Calu3 (cell line): Measurements from ENCODE around the gene NOX1. TPM values are rescaled to one million over a fixed set of nuclear protein-coding genes. Genes with fewer than 3 reads are reported as not detected.

ENCODE experiments used
- BruUV-seq: library from RNA; stranded (reverse); fragments of 400-500 nt; replicated peaks from 2 replicates; lab custom pipeline; 2021; lab: Mats Ljungman, UMichigan
- CTCF ChIA-PET: fragments of 300-600 bp; sonication (Branson Sonifier 250); formaldehyde crosslinking; loops from one replicate; lab custom pipeline; 2022; ENCODE audit warnings: antibody characterized with exemption; lab: Charles Lee
- DNase-seq: peaks from one replicate; pipeline ENCODE4 v3.0.0; 2022
- H3K27ac Mint-ChIP-seq: one replicate; pipeline ENCODE4 v1.8.0; 2022; ENCODE audit warnings: mixed read lengths; ENCODE audit not compliant: unreplicated experiment
- H3K27me3 Mint-ChIP-seq: one replicate; pipeline ENCODE4 v1.8.0; 2022; ENCODE audit warnings: mixed read lengths; ENCODE audit not compliant: unreplicated experiment
- H3K36me3 Mint-ChIP-seq: one replicate; pipeline ENCODE4 v1.8.0; 2022; ENCODE audit warnings: mild to moderate bottlenecking, moderate library complexity, mixed read lengths; ENCODE audit not compliant: insufficient read depth, unreplicated experiment
- H3K4me1 Mint-ChIP-seq: one replicate; pipeline ENCODE4 v1.8.0; 2022; ENCODE audit warnings: mild to moderate bottlenecking, low read depth, mixed read lengths; ENCODE audit not compliant: unreplicated experiment
- H3K4me3 Mint-ChIP-seq: one replicate; pipeline ENCODE4 v1.8.0; 2022; ENCODE audit warnings: mild to moderate bottlenecking, low read depth, moderate library complexity, mixed read lengths; ENCODE audit not compliant: unreplicated experiment
- H3K9me3 Mint-ChIP-seq: one replicate; pipeline ENCODE4 v1.8.0; 2022; ENCODE audit warnings: low read depth, mixed read lengths; ENCODE audit not compliant: unreplicated experiment
- CTCF ChIP-seq: fragments of 200-600 bp; IDR thresholded peaks from one replicate; pipeline ENCODE4 v1.8.0; 2022; ENCODE audit warnings: antibody characterized with exemption; ENCODE audit not compliant: unreplicated experiment
- intact Hi-C: fragments of 100-400 bp; cut with micrococcal nuclease; formaldehyde crosslinking; loops from one replicate; pipeline ENCODE4 v1.10.0; 2022; ENCODE audit not compliant: unreplicated experiment
- total RNA-seq: library from RNA; stranded (reverse); gene quantifications from 2 replicates; pipeline ENCODE4 v1.2.3, GENCODE V29; 2022

The NOX1 gene
- total RNA-seq, 1 experiment from 2014 or later, result not detected

GRCh38 chrX:100864657-100865391 is 9.3 kb downstream of the NOX1 start:
- Mint-ChIP-seq H3K27me3 (no peaks in the 10 kb centered on the region), H3K4me1 (no peaks in the 10 kb centered on the region), H3K4me3 (no peak overlapping the region), H3K9me3 (no peaks in the 10 kb centered on the region), H3K27ac (no peak overlapping the region), H3K36me3 (no peaks in the 10 kb centered on the region)
- intact Hi-C loops, result no loop called here
- no peak for DNase-seq
- no TSS peak for BruUV-seq
- CTCF ChIA-PET, result no interaction called here
- no peak for TF ChIP-seq CTCF

- CTCF ChIA-PET, result no interaction called here
- Mint-ChIP-seq H3K4me3 (no peak overlapping the region), H3K4me1 (no peaks in the 10 kb centered on the region), H3K27ac (no peak overlapping the region), H3K36me3 (no peaks in the 10 kb centered on the region), H3K9me3 (no peaks in the 10 kb centered on the region), H3K27me3 (no peaks in the 10 kb centered on the region)
- TF ChIP-seq CTCF, result no peak
- no TSS peak for BruUV-seq
- intact Hi-C loops, result no loop called here
- DNase-seq, result no peak
These were observed 10.8 kb downstream of the NOX1 start for GRCh38 chrX:100863326-100863864.

GRCh38 chrX:100852810-100853209 is 21.3 kb downstream of the NOX1 start:
- CTCF ChIA-PET, result no interaction called here
- intact Hi-C loops, result no loop called here
- H3K4me1 Mint-ChIP-seq, result no peaks in the 10 kb centered on the region
- no TSS peak for BruUV-seq
- no peak for DNase-seq
- no peak overlapping the region for H3K4me3 Mint-ChIP-seq
- no peaks in the 10 kb centered on the region for H3K9me3 Mint-ChIP-seq
- no peaks in the 10 kb centered on the region for H3K27me3 Mint-ChIP-seq
- no peak overlapping the region for H3K27ac Mint-ChIP-seq
- H3K36me3 Mint-ChIP-seq, result no peaks in the 10 kb centered on the region
- TF ChIP-seq CTCF, result no peak

GRCh38 chrX:100850317-100850716 is 23.8 kb downstream of the NOX1 start:
- H3K9me3 Mint-ChIP-seq, result no peaks in the 10 kb centered on the region
- no peaks in the 10 kb centered on the region for H3K27me3 Mint-ChIP-seq
- H3K4me3 Mint-ChIP-seq, result no peak overlapping the region
- no peak for DNase-seq
- H3K36me3 Mint-ChIP-seq, result no peaks in the 10 kb centered on the region
- no TSS peak for BruUV-seq
- H3K27ac Mint-ChIP-seq, result no peak overlapping the region
- CTCF ChIA-PET, result interaction anchor here (0.5 kb wide), 1 partner anchor 20 kb away, joined by 6 read pairs; no protein-coding TSS in a partner anchor
- intact Hi-C loops, result no loop called here
- no peaks in the 10 kb centered on the region for H3K4me1 Mint-ChIP-seq
- TF ChIP-seq CTCF, result no peak
